Measurements from ENCODE around the gene BBS2.

Gene BBS2

GRCh38 chr16:56518425-56518824 is 1.4 kb downstream of the BBS2 start:
- Histone ChIP-seq H3K4me3 (ENCODE audit: low read length) (no peak overlapping the region), H3K4me1 (ENCODE audit: control insufficient read depth, low read depth, low read length) (no peaks in the 10 kb centered on the region), H3K9ac (ENCODE audit: low read length) (no peak overlapping the region), H3K27me3 (ENCODE audit: control insufficient read depth, insufficient read depth, low read length) (no peaks in the 10 kb centered on the region), H3K9me3 (ENCODE audit: control insufficient read depth, low read depth, low read length) (no peaks in the 10 kb centered on the region), H3K27ac (ENCODE audit: low read length) (no peak overlapping the region), H3K36me3 (ENCODE audit: control insufficient read depth, low read depth, low read length) (no peaks in the 10 kb centered on the region)

GRCh38 chr16:56517206-56517605 is 2.6 kb downstream of the BBS2 start:
- no peak overlapping the region for H3K27ac ChIP-seq (ENCODE audit: low read length)
- no peak overlapping the region for H3K4me3 ChIP-seq (ENCODE audit: low read length)
- no peaks in the 10 kb centered on the region for H3K36me3 ChIP-seq (ENCODE audit: control insufficient read depth, low read depth, low read length)
- no peaks in the 10 kb centered on the region for H3K9me3 ChIP-seq (ENCODE audit: control insufficient read depth, low read depth, low read length)
- H3K4me1 ChIP-seq (ENCODE audit: control insufficient read depth, low read depth, low read length) = no peaks in the 10 kb centered on the region
- H3K27me3 ChIP-seq (ENCODE audit: control insufficient read depth, insufficient read depth, low read length) = no peaks in the 10 kb centered on the region
- H3K9ac ChIP-seq (ENCODE audit: low read length) = no peak overlapping the region

GRCh38 chr16:56515665-56516064 is 4.2 kb downstream of the BBS2 start:
- Histone ChIP-seq H3K9me3 (ENCODE audit: control insufficient read depth, low read depth, low read length) (no peaks in the 10 kb centered on the region), H3K4me3 (ENCODE audit: low read length) (no peak overlapping the region), H3K4me1 (ENCODE audit: control insufficient read depth, low read depth, low read length) (no peaks in the 10 kb centered on the region), H3K9ac (ENCODE audit: low read length) (no peak overlapping the region), H3K36me3 (ENCODE audit: control insufficient read depth, low read depth, low read length) (no peaks in the 10 kb centered on the region), H3K27ac (ENCODE audit: low read length) (no peak overlapping the region), H3K27me3 (ENCODE audit: control insufficient read depth, insufficient read depth, low read length) (no peaks in the 10 kb centered on the region)

GRCh38 chr16:56514845-56515244 is 5.0 kb downstream of the BBS2 start:
- Histone ChIP-seq H3K4me3 (ENCODE audit: low read length) (no peak overlapping the region), H3K9ac (ENCODE audit: low read length) (no peak overlapping the region), H3K9me3 (ENCODE audit: control insufficient read depth, low read depth, low read length) (no peaks in the 10 kb centered on the region), H3K36me3 (ENCODE audit: control insufficient read depth, low read depth, low read length) (peaks cover 6% of the 10 kb centered on the region), H3K27ac (ENCODE audit: low read length) (no peak overlapping the region), H3K4me1 (ENCODE audit: control insufficient read depth, low read depth, low read length) (no peaks in the 10 kb centered on the region), H3K27me3 (ENCODE audit: control insufficient read depth, insufficient read depth, low read length) (no peaks in the 10 kb centered on the region)

GRCh38 chr16:56513972-56514371 is 5.9 kb downstream of the BBS2 start:
- no peak overlapping the region for H3K9ac ChIP-seq (ENCODE audit: low read length)
- no peaks in the 10 kb centered on the region for H3K9me3 ChIP-seq (ENCODE audit: control insufficient read depth, low read depth, low read length)
- H3K4me3 ChIP-seq (ENCODE audit: low read length) = no peak overlapping the region
- H3K27me3 ChIP-seq (ENCODE audit: control insufficient read depth, insufficient read depth, low read length) = no peaks in the 10 kb centered on the region
- no peaks in the 10 kb centered on the region for H3K4me1 ChIP-seq (ENCODE audit: control insufficient read depth, low read depth, low read length)
- no peak overlapping the region for H3K27ac ChIP-seq (ENCODE audit: low read length)
- H3K36me3 ChIP-seq (ENCODE audit: control insufficient read depth, low read depth, low read length) = peaks cover 8% of the 10 kb centered on the region

GRCh38 chr16:56513091-56513490 is 6.7 kb downstream of the BBS2 start:
- Histone ChIP-seq H3K27ac (ENCODE audit: low read length) (no peak overlapping the region), H3K9ac (ENCODE audit: low read length) (no peak overlapping the region), H3K36me3 (ENCODE audit: control insufficient read depth, low read depth, low read length) (peaks cover 8% of the 10 kb centered on the region), H3K27me3 (ENCODE audit: control insufficient read depth, insufficient read depth, low read length) (no peaks in the 10 kb centered on the region), H3K4me1 (ENCODE audit: control insufficient read depth, low read depth, low read length) (no peaks in the 10 kb centered on the region), H3K4me3 (ENCODE audit: low read length) (no peak overlapping the region), H3K9me3 (ENCODE audit: control insufficient read depth, low read depth, low read length) (no peaks in the 10 kb centered on the region)

- Histone ChIP-seq H3K36me3 (ENCODE audit: control insufficient read depth, low read depth, low read length) (peaks cover 8% of the 10 kb centered on the region), H3K9me3 (ENCODE audit: control insufficient read depth, low read depth, low read length) (no peaks in the 10 kb centered on the region), H3K27me3 (ENCODE audit: control insufficient read depth, insufficient read depth, low read length) (no peaks in the 10 kb centered on the region), H3K27ac (ENCODE audit: low read length) (no peak overlapping the region), H3K4me1 (ENCODE audit: control insufficient read depth, low read depth, low read length) (no peaks in the 10 kb centered on the region), H3K4me3 (ENCODE audit: low read length) (no peak overlapping the region), H3K9ac (ENCODE audit: low read length) (no peak overlapping the region)
Measured at GRCh38 chr16:56512025-56512424, 7.8 kb downstream of the BBS2 start.

GRCh38 chr16:56510544-56510943 is 9.3 kb downstream of the BBS2 start:
- Histone ChIP-seq H3K27ac (ENCODE audit: low read length) (no peak overlapping the region), H3K4me1 (ENCODE audit: control insufficient read depth, low read depth, low read length) (no peaks in the 10 kb centered on the region), H3K9ac (ENCODE audit: low read length) (no peak overlapping the region), H3K9me3 (ENCODE audit: control insufficient read depth, low read depth, low read length) (no peaks in the 10 kb centered on the region), H3K4me3 (ENCODE audit: low read length) (no peak overlapping the region), H3K27me3 (ENCODE audit: control insufficient read depth, insufficient read depth, low read length) (no peaks in the 10 kb centered on the region), H3K36me3 (ENCODE audit: control insufficient read depth, low read depth, low read length) (peaks cover 8% of the 10 kb centered on the region)

- Histone ChIP-seq H3K4me1 (ENCODE audit: control insufficient read depth, low read depth, low read length) (no peaks in the 10 kb centered on the region), H3K36me3 (ENCODE audit: control insufficient read depth, low read depth, low read length) (peaks cover 13% of the 10 kb centered on the region), H3K9me3 (ENCODE audit: control insufficient read depth, low read depth, low read length) (no peaks in the 10 kb centered on the region), H3K4me3 (ENCODE audit: low read length) (no peak overlapping the region), H3K9ac (ENCODE audit: low read length) (no peak overlapping the region), H3K27ac (ENCODE audit: low read length) (no peak overlapping the region), H3K27me3 (ENCODE audit: control insufficient read depth, insufficient read depth, low read length) (no peaks in the 10 kb centered on the region)
Measured at GRCh38 chr16:56506941-56507340, 12.9 kb downstream of the BBS2 start.

GRCh38 chr16:56505181-56505580 is 14.6 kb downstream of the BBS2 start:
- Histone ChIP-seq H3K36me3 (ENCODE audit: control insufficient read depth, low read depth, low read length) (peaks cover 11% of the 10 kb centered on the region), H3K4me1 (ENCODE audit: control insufficient read depth, low read depth, low read length) (no peaks in the 10 kb centered on the region), H3K9ac (ENCODE audit: low read length) (no peak overlapping the region), H3K9me3 (ENCODE audit: control insufficient read depth, low read depth, low read length) (no peaks in the 10 kb centered on the region), H3K27ac (ENCODE audit: low read length) (no peak overlapping the region), H3K27me3 (ENCODE audit: control insufficient read depth, insufficient read depth, low read length) (no peaks in the 10 kb centered on the region), H3K4me3 (ENCODE audit: low read length) (no peak overlapping the region)

- H3K9ac ChIP-seq (ENCODE audit: low read length) = no peak overlapping the region
- no peaks in the 10 kb centered on the region for H3K27me3 ChIP-seq (ENCODE audit: control insufficient read depth, insufficient read depth, low read length)
- H3K36me3 ChIP-seq (ENCODE audit: control insufficient read depth, low read depth, low read length) = peaks cover 9% of the 10 kb centered on the region
- H3K4me3 ChIP-seq (ENCODE audit: low read length) = no peak overlapping the region
- no peaks in the 10 kb centered on the region for H3K9me3 ChIP-seq (ENCODE audit: control insufficient read depth, low read depth, low read length)
- H3K4me1 ChIP-seq (ENCODE audit: control insufficient read depth, low read depth, low read length) = no peaks in the 10 kb centered on the region
- no peak overlapping the region for H3K27ac ChIP-seq (ENCODE audit: low read length)
Measured at GRCh38 chr16:56493815-56494214, 26.0 kb downstream of the BBS2 start.

- H3K4me1 ChIP-seq (ENCODE audit: control insufficient read depth, low read depth, low read length) = no peaks in the 10 kb centered on the region
- H3K36me3 ChIP-seq (ENCODE audit: control insufficient read depth, low read depth, low read length) = peaks cover 3% of the 10 kb centered on the region
Measured at GRCh38 chr16:56493126-56493525, 26.7 kb downstream of the BBS2 start.

More at GRCh38 chr16:56493126-56493525, 26.7 kb downstream of the BBS2 start:
- H3K4me3 ChIP-seq (ENCODE audit: low read length) = no peak overlapping the region
- H3K27ac ChIP-seq (ENCODE audit: low read length) = no peak overlapping the region
- no peaks in the 10 kb centered on the region for H3K9me3 ChIP-seq (ENCODE audit: control insufficient read depth, low read depth, low read length)
- H3K27me3 ChIP-seq (ENCODE audit: control insufficient read depth, insufficient read depth, low read length) = no peaks in the 10 kb centered on the region
- no peak overlapping the region for H3K9ac ChIP-seq (ENCODE audit: low read length)

All from iPS-18a (cell line).